GM21717 (cell line): Measurements from ENCODE around the gene CMAS.

Experiments
- ATAC-seq: cut with Tn5 transposase; IDR thresholded peaks from one replicate; pipeline ENCODE4 v1.9.1; 2021; ENCODE audit warnings: mild to moderate bottlenecking, moderate library complexity; ENCODE audit not compliant: unreplicated experiment

The CMAS gene

GRCh38 chr12:22105542-22105941, 59.5 kb downstream of the CMAS start:
- no peak for ATAC-seq

DNA sequence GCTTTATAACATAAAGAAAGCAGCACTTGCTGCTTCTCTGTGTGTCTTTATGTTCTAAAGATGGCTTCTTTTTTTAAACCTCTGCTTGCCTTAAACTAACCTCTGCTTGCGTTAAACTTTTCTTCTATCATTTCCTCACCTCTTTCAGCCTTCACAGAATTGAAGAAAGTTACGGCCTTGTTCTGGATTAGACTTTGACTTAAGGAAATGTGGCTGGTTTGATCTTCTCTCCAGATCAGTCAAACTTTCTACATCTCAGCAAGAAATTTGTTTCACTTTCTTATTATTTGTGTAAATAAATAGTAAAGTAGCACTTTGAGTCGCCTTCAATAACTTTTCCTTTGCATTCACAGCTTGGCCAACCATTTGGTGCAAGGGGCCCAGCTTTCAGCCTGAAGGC, 64.2 kb downstream of the CMAS start:
- ATAC-seq, result no peak
